AG04449 (cell line): Measurements from ENCODE around the gene VAC14.
A peak's percentile ranks its signal among the peaks of the same experiment; 100 is the strongest.

Source experiments
- CTCF ChIA-PET: fragments of 350-600 bp; formaldehyde crosslinking; extraction: SDS; loops from one replicate; lab custom pipeline; 2021; ENCODE audit warnings: antibody characterized with exemption; lab: Yijun Ruan, JAX
- POLR2A ChIA-PET: fragments of 400-600, 350-600 bp; formaldehyde crosslinking; extraction: SDS; loops from one replicate; lab custom pipeline; 2020; ENCODE audit warnings: antibody characterized with exemption, inconsistent platforms; lab: Yijun Ruan, JAX
- DNase-seq: peaks from one replicate; pipeline ENCODE4 v3.0.0-alpha.2; 2010; ENCODE audit warnings: low read depth, low spot score
- H3K4me3 ChIP-seq: 2 replicates; pipeline ENCODE4 v1.5.1; 2011; ENCODE audit warnings: low read depth, mild to moderate bottlenecking, control low read depth, low read length
- TF ChIP-seq, protein P1 (sequence below): IDR thresholded peaks from one replicate; pipeline ENCODE4 v1.5.1; 2011; ENCODE audit warnings: mild to moderate bottlenecking, moderate library complexity, low read length, control low read depth, inconsistent platforms; ENCODE audit not compliant: insufficient read depth; ENCODE audit errors: missing control alignments

The VAC14 gene

DNA sequence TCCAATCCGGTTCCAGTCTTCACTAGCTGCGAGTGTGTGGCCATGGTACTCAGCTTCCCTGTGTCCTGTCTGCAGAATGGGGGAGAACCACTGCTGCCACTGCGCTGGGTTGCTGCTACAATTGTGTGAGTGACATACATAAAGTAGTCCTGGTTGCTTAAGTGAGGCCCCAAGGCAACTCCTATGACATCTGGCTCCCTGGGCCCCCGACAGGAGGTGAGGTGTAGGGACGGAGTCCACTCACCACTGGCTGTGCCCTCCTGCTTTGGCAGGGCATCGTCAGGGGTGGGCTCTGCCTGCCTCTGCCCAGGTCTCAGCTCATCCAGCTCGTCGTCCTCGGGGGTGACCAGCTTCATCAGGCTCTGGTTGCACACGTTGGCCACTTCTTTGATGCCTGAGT lies 20.4 kb downstream of the VAC14 start:
- CTCF ChIA-PET, result interaction anchor here (1.7 to 5.5 kb wide), 2 partner anchors 12 to 19 kb away, joined by 3 to 44 read pairs; no protein-coding TSS in a partner anchor
- POLR2A ChIA-PET, result no interaction called here
- DNase-seq, result no peak
- TF ChIP-seq, protein P1, sequence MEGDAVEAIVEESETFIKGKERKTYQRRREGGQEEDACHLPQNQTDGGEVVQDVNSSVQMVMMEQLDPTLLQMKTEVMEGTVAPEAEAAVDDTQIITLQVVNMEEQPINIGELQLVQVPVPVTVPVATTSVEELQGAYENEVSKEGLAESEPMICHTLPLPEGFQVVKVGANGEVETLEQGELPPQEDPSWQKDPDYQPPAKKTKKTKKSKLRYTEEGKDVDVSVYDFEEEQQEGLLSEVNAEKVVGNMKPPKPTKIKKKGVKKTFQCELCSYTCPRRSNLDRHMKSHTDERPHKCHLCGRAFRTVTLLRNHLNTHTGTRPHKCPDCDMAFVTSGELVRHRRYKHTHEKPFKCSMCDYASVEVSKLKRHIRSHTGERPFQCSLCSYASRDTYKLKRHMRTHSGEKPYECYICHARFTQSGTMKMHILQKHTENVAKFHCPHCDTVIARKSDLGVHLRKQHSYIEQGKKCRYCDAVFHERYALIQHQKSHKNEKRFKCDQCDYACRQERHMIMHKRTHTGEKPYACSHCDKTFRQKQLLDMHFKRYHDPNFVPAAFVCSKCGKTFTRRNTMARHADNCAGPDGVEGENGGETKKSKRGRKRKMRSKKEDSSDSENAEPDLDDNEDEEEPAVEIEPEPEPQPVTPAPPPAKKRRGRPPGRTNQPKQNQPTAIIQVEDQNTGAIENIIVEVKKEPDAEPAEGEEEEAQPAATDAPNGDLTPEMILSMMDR, result no peak
- H3K4me3 ChIP-seq, result no peak overlapping the region

DNA sequence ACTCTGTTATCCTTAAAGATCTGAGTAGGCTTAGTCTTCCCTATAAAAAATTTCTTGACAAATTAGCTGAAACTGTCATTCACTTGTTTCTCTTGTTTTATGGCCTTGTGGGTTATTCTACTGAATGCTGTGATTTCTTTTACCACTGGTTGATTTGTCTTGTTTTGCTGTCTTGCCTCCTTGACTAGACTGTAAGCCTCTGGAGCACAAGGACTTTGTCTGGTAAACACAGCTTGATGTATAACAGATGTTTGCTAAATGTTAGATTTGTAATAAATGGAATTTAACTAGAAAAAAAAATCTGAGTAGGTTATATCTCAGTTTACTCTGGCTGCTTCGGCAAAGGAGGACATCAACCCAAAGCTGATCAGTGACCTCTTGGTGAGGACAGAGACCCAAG lies 21.6 kb downstream of the VAC14 start:
- TF ChIP-seq, protein P1, result no peak
- H3K4me3 ChIP-seq, result no peak overlapping the region
- CTCF ChIA-PET, result interaction anchor here (0.6 to 5.5 kb wide), 8 partner anchors 9 to 578 kb away, joined by 3 to 44 read pairs (median 4); partner anchors contain the start of gene CALB2
- DNase-seq, result no peak
- POLR2A ChIA-PET, result interaction anchor here (0.6 to 1.6 kb wide), 3 partner anchors 9 to 93 kb away, joined by 3 to 4 read pairs (median 3); partner anchors contain the start of gene MTSS2

DNA sequence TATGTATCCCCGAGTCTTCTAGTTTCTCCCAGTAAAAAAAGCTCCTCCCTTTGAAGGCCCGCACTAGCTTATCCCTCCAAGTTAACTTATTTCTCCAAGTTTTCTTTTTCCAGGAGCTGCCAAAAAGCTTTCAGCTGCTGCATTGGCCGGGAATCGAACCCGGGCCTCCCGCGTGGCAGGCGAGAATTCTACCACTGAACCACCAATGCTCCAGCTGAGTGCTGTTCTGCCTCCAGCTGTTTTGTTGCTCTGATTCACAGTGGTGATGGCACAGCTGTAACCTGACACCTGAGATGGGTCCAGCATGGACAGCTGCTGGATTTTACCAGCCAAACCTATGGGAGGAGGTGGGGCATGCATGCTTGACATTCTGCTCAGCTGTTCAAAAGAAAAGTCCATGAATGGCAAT lies 22.1 kb downstream of the VAC14 start:
- H3K4me3 ChIP-seq, result no peak overlapping the region
- peak; percentile 66 for DNase-seq
- TF ChIP-seq, protein P1, result no peak
- ChIA-PET POLR2A (interaction anchor here (0.6 to 1.6 kb wide), 3 partner anchors 10 to 93 kb away, joined by 3 to 4 read pairs (median 3); partner anchors contain the start of gene MTSS2), CTCF (interaction anchor here (0.7 to 5.5 kb wide), 8 partner anchors 10 to 579 kb away, joined by 3 to 44 read pairs (median 4); partner anchors contain the start of gene CALB2)

DNA sequence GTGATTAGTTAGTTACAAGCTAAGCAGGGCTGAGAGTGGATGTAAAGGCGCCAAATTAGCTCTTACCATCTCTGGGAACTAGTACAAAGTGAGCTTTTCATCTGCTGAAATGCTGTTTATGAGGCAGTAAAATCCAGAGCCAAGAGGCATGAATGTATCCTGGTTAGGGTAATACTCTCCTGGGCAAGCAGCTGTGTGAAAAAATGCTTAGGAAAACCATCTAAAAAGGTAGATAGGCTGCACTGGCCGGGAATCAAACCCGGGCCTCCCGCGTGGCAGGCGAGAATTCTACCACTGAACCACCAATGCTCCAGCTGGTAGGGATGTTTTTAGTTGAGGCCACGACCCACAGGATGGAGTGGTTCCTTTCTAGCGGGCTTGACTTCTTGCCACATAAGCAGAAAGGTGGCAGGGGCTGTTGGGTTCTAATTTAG lies 23.0 kb downstream of the VAC14 start:
- POLR2A ChIA-PET, result no interaction called here
- no peak for DNase-seq
- no peak overlapping the region for H3K4me3 ChIP-seq
- TF ChIP-seq, protein P1, result no peak
- CTCF ChIA-PET, result interaction anchor here (1.5 to 13.3 kb wide), 3 partner anchors 9 to 580 kb away, joined by 6 to 320 read pairs (median 44); partner anchors contain the start of genes CALB2 and MTSS2

DNA sequence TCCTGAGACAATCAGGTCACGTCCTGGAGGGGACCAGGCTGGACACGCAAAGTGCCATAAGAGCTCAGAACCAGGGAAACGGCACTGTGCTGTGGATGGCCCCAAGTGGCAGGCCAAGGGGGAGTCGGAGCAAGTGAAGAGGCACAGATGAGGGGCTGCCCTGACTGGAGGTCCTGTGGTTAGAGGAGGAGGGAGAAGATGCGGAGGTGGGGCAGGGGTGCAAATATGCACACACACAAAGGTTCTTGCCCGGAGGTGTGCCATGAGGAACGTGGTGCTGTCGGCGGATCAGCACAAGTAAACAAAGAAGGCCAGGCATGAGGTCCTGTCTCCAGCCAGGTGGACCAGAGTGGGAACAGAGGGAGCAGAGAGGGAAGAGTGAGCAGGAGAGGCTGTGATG lies 23.5 kb downstream of the VAC14 start:
- CTCF ChIA-PET, result interaction anchor here (5.5 to 13.3 kb wide), 2 partner anchors 8 to 99 kb away, joined by 44 to 320 read pairs; partner anchors contain the start of gene MTSS2
- TF ChIP-seq, protein P1, result no peak
- H3K4me3 ChIP-seq, result no peak overlapping the region
- DNase-seq, result no peak
- POLR2A ChIA-PET, result no interaction called here

DNA sequence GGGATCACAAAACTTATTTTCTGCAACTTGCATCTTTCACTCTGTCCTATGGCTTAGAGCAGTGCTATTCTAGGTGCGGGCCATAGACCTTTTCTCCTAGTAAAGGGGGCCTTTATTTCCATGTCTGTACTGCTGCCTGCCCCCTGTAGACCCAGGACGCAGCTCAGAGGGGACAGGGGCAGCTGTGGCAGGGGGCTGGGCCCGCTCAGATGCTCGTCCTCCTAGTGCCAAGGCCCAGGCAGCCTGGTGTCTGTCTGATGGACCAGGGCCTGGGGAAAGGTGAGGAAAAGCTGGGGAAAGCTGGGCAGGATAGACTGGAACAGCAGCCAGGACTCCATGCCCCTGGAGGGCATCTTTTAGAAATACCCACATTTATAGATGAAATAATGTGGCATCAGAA lies 25.6 kb downstream of the VAC14 start:
- H3K4me3 ChIP-seq, result no peak overlapping the region
- ChIA-PET POLR2A (no interaction called here), CTCF (interaction anchor here (1.5 to 13.3 kb wide), 4 partner anchors 6 to 97 kb away, joined by 3 to 320 read pairs (median 24); partner anchors contain the start of gene MTSS2)
- TF ChIP-seq, protein P1, result no peak
- DNase-seq, result no peak
